GM12801 (cell line): ENCODE measurements around the gene LLGL2.

Source experiments
- CTCF ChIP-seq: IDR thresholded peaks from one replicate; pipeline ENCODE4 v1.5.1; 2011; ENCODE audit warnings: control low read depth; ENCODE audit not compliant: insufficient read length; ENCODE audit errors: extremely low read depth

Gene LLGL2

GRCh38 chr17:75601057-75601987 is 75.8 kb downstream of the LLGL2 start:
- TF ChIP-seq CTCF = no peak

- TF ChIP-seq CTCF = no peak
Observed at GRCh38 chr17:75602644-75603043, 77.1 kb downstream of the LLGL2 start.

- TF ChIP-seq CTCF = no peak
Observed at GRCh38 chr17:75603123-75603522, 77.6 kb downstream of the LLGL2 start.

- TF ChIP-seq CTCF = no peak
Observed at GRCh38 chr17:75604034-75604695, 78.7 kb downstream of the LLGL2 start.

- TF ChIP-seq CTCF = no peak
Observed at GRCh38 chr17:75605790-75606189, 80.3 kb downstream of the LLGL2 start.

- TF ChIP-seq CTCF = no peak
Observed at GRCh38 chr17:75607086-75607485, 81.6 kb downstream of the LLGL2 start.

- no peak for TF ChIP-seq CTCF
Observed at GRCh38 chr17:75610103-75610984, 84.8 kb downstream of the LLGL2 start.
